HepG2 (cell line): ENCODE measurements around the gene AP3D1. TPM values are rescaled to one million over a fixed set of nuclear protein-coding genes. Genes with fewer than 3 reads are reported as not detected.
A peak's percentile ranks its signal among the peaks of the same experiment; 100 is the strongest.

ENCODE experiments used
- CC2D1A ChIP-seq: sonication (generic); formaldehyde crosslinking; IDR thresholded peaks from 2 replicates; pipeline ENCODE4 v1.8.1; 2023; ENCODE audit warnings: mild to moderate bottlenecking, missing genetic modification reagents
- CHCHD3 ChIP-seq: sonication (generic); formaldehyde crosslinking; IDR thresholded peaks from 2 replicates; pipeline ENCODE4 v1.8.0; 2022; ENCODE audit warnings: mild to moderate bottlenecking, missing genetic modification reagents, moderate library complexity
- CREB1 ChIP-seq, 2 experiments: fragments of 450-650 bp in 1 of 2; IDR thresholded peaks; 2 replicates each; pipeline ENCODE4 v1.6.1; 2016 to 2017; ENCODE audit warnings: control low read depth in 1 of 2, mild to moderate bottlenecking in 1 of 2, missing compliant biosample characterization in 1 of 2, missing genetic modification characterization in 1 of 2
- E2F5 ChIP-seq: sonication (generic); formaldehyde crosslinking; conservative IDR thresholded peaks from 2 replicates; pipeline ENCODE4 v1.4.0; 2020; ENCODE audit warnings: missing genetic modification reagents
- PHF8 ChIP-seq: sonication (generic); formaldehyde crosslinking; IDR thresholded peaks from 2 replicates; pipeline ENCODE4 v1.5.0; 2020; ENCODE audit warnings: missing genetic modification reagents
- ZBTB3 ChIP-seq: sonication (generic); formaldehyde crosslinking; IDR thresholded peaks from 2 replicates; pipeline ENCODE4 v1.4.0; 2020; ENCODE audit warnings: low read depth, mild to moderate bottlenecking, moderate library complexity, missing genetic modification reagents, borderline replicate concordance
- ZFP62 ChIP-seq: sonication (generic); formaldehyde crosslinking; IDR thresholded peaks from 2 replicates; pipeline ENCODE4 v1.4.0; 2020; ENCODE audit warnings: missing genetic modification reagents
- ZNF121 ChIP-seq: sonication (generic); formaldehyde crosslinking; IDR thresholded peaks from 2 replicates; pipeline ENCODE4 v1.5.0; 2020; ENCODE audit warnings: mild to moderate bottlenecking, missing genetic modification reagents
- ZNF616 ChIP-seq: sonication (generic); formaldehyde crosslinking; IDR thresholded peaks from 2 replicates; pipeline ENCODE4 v1.5.0; 2020; ENCODE audit warnings: low read depth, mild to moderate bottlenecking, missing genetic modification reagents
- ZSCAN29 ChIP-seq: sonication (generic); formaldehyde crosslinking; conservative IDR thresholded peaks from 2 replicates; pipeline ENCODE4 v1.4.0; 2020; ENCODE audit warnings: mild to moderate bottlenecking, missing genetic modification reagents
- polyA plus RNA-seq, 8 experiments: library from polyadenylated mRNA; depleted of rRNA in 3 of 8; stranded (reverse) in 7 of 8; unstranded in 1 of 8; fragments of >200 nt; fragmentation: Illumina TruSeq in 4 of 8; extraction: Trizol in 4 of 8; gene quantifications; 2 replicates each; pipeline versions ENCODE4 v1.2.1 to v1.2.3, GENCODE V29; 2011 to 2016; ENCODE audit warnings: low read depth in 4 of 8, missing spikeins in 1 of 8, mixed read lengths in 1 of 8; ENCODE audit not compliant: insufficient read depth in 1 of 8
- total RNA-seq, 5 experiments: library from RNA; depleted of rRNA; stranded (reverse); fragments of >200 nt; fragmentation: Illumina TruSeq; extraction: Trizol; gene quantifications; 2 replicates each; pipeline ENCODE4 v1.2.3, GENCODE V29; 2016; ENCODE audit warnings: low read depth in 1 of 5
- TF ChIP-seq, protein P1 (sequence below): sonication (generic); formaldehyde crosslinking; IDR thresholded peaks from 2 replicates; pipeline ENCODE4 v1.9.0; 2021; ENCODE audit warnings: missing genetic modification reagents, borderline replicate concordance
- TF ChIP-seq, protein P2 (sequence below): sonication (generic); formaldehyde crosslinking; IDR thresholded peaks from 2 replicates; pipeline ENCODE4 v1.4.0; 2020; ENCODE audit warnings: missing genetic modification reagents, borderline replicate concordance
- TF ChIP-seq, protein P3 (sequence below): sonication (generic); formaldehyde crosslinking; IDR thresholded peaks from 2 replicates; pipeline ENCODE4 v1.4.0; 2020; ENCODE audit warnings: missing genetic modification reagents, mild to moderate bottlenecking, borderline replicate concordance
- TF ChIP-seq, protein P4 (sequence below): sonication (generic); formaldehyde crosslinking; IDR thresholded peaks from 2 replicates; pipeline ENCODE4 v1.5.1; 2020; ENCODE audit warnings: mild to moderate bottlenecking, missing genetic modification reagents, moderate library complexity

AP3D1 gene
- total and polyA plus RNA-seq, 2 of the 13 experiments (the other 11 are each of a cell fraction or from before 2014, with no cell fraction given): 68.0 to 82.6 TPM

- TF ChIP-seq, protein P1, sequence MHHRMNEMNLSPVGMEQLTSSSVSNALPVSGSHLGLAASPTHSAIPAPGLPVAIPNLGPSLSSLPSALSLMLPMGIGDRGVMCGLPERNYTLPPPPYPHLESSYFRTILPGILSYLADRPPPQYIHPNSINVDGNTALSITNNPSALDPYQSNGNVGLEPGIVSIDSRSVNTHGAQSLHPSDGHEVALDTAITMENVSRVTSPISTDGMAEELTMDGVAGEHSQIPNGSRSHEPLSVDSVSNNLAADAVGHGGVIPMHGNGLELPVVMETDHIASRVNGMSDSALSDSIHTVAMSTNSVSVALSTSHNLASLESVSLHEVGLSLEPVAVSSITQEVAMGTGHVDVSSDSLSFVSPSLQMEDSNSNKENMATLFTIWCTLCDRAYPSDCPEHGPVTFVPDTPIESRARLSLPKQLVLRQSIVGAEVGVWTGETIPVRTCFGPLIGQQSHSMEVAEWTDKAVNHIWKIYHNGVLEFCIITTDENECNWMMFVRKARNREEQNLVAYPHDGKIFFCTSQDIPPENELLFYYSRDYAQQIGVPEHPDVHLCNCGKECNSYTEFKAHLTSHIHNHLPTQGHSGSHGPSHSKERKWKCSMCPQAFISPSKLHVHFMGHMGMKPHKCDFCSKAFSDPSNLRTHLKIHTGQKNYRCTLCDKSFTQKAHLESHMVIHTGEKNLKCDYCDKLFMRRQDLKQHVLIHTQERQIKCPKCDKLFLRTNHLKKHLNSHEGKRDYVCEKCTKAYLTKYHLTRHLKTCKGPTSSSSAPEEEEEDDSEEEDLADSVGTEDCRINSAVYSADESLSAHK (CRISPR knock-in tag): no peak
- TF ChIP-seq ZNF616 (CRISPR knock-in tag) (no peak), ZBTB3 (CRISPR knock-in tag) (no peak; the same call in 1 of the 2 replicates), ZSCAN29 (CRISPR knock-in tag) (no peak), PHF8 (CRISPR knock-in tag) (peak; percentile 61), CC2D1A (CRISPR knock-in tag) (no peak), ZFP62 (CRISPR knock-in tag) (no peak), CREB1 (IDR thresholded peaks at IDR 0.05) (peak; percentile 80), CREB1 (CRISPR knock-in tag; IDR thresholded peaks at IDR 0.05) (no peak), E2F5 (CRISPR knock-in tag) (no peak), CHCHD3 (CRISPR knock-in tag) (no peak), ZNF121 (0 out of 2 replicates have a peak, but pooled peaks have one; percentile 47)
- TF ChIP-seq, protein P2, sequence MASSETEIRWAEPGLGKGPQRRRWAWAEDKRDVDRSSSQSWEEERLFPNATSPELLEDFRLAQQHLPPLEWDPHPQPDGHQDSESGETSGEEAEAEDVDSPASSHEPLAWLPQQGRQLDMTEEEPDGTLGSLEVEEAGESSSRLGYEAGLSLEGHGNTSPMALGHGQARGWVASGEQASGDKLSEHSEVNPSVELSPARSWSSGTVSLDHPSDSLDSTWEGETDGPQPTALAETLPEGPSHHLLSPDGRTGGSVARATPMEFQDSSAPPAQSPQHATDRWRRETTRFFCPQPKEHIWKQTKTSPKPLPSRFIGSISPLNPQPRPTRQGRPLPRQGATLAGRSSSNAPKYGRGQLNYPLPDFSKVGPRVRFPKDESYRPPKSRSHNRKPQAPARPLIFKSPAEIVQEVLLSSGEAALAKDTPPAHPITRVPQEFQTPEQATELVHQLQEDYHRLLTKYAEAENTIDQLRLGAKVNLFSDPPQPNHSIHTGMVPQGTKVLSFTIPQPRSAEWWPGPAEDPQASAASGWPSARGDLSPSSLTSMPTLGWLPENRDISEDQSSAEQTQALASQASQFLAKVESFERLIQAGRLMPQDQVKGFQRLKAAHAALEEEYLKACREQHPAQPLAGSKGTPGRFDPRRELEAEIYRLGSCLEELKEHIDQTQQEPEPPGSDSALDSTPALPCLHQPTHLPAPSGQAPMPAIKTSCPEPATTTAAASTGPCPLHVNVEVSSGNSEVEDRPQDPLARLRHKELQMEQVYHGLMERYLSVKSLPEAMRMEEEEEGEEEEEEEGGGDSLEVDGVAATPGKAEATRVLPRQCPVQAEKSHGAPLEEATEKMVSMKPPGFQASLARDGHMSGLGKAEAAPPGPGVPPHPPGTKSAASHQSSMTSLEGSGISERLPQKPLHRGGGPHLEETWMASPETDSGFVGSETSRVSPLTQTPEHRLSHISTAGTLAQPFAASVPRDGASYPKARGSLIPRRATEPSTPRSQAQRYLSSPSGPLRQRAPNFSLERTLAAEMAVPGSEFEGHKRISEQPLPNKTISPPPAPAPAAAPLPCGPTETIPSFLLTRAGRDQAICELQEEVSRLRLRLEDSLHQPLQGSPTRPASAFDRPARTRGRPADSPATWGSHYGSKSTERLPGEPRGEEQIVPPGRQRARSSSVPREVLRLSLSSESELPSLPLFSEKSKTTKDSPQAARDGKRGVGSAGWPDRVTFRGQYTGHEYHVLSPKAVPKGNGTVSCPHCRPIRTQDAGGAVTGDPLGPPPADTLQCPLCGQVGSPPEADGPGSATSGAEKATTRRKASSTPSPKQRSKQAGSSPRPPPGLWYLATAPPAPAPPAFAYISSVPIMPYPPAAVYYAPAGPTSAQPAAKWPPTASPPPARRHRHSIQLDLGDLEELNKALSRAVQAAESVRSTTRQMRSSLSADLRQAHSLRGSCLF (CRISPR knock-in tag): no peak
- TF ChIP-seq, protein P3, sequence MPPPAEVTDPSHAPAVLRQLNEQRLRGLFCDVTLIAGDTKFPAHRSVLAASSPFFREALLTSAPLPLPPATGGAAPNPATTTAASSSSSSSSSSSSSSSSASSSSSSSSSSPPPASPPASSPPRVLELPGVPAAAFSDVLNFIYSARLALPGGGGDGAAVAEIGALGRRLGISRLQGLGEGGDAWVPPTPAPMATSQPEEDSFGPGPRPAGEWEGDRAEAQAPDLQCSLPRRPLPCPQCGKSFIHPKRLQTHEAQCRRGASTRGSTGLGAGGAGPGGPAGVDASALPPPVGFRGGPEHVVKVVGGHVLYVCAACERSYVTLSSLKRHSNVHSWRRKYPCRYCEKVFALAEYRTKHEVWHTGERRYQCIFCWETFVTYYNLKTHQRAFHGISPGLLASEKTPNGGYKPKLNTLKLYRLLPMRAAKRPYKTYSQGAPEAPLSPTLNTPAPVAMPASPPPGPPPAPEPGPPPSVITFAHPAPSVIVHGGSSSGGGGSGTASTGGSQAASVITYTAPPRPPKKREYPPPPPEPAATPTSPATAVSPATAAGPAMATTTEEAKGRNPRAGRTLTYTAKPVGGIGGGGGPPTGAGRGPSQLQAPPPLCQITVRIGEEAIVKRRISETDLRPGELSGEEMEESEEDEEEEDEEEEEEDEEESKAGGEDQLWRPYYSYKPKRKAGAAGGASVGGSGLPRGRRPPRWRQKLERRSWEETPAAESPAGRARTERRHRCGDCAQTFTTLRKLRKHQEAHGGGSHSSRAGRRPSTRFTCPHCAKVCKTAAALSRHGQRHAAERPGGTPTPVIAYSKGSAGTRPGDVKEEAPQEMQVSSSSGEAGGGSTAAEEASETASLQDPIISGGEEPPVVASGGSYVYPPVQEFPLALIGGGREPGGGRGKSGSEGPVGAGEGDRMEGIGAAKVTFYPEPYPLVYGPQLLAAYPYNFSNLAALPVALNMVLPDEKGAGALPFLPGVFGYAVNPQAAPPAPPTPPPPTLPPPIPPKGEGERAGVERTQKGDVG (CRISPR knock-in tag): no peak
- TF ChIP-seq, protein P4, sequence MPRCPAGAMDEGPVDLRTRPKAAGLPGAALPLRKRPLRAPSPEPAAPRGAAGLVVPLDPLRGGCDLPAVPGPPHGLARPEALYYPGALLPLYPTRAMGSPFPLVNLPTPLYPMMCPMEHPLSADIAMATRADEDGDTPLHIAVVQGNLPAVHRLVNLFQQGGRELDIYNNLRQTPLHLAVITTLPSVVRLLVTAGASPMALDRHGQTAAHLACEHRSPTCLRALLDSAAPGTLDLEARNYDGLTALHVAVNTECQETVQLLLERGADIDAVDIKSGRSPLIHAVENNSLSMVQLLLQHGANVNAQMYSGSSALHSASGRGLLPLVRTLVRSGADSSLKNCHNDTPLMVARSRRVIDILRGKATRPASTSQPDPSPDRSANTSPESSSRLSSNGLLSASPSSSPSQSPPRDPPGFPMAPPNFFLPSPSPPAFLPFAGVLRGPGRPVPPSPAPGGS (CRISPR knock-in tag): no peak; the same call in 1 of the 2 replicates
Measured at GRCh38 chr19:2050991-2051772, 100.2 kb downstream of the AP3D1 start, which contains the start of gene MKNK2 (continued).
